Lung (tissue), 12 donors: Measurements from ENCODE around the gene PIAS1. TPM values are rescaled to one million over a fixed set of nuclear protein-coding genes. Genes with fewer than 3 reads are reported as not detected.

Source experiments
- ATAC-seq: fragments of 200-7000 bp; cut with Tn5 transposase; one replicate; pipeline ENCODE4 v1.9.1; 2020; ENCODE audit warnings: moderate number of reproducible peaks; ENCODE audit not compliant: insufficient read depth, low FRiP score
- DNase-seq, 3 donors: peaks; one replicate each; pipeline ENCODE4 v3.0.0-alpha.2; 2013 to 2017
- H3K27ac ChIP-seq, 2 donors: one replicate each; pipeline ENCODE4 v1.5.1; 2013; ENCODE audit warnings: mild to moderate bottlenecking in 2 of 2, moderate library complexity in 2 of 2, control low read depth in 1 of 2, inconsistent platforms in 1 of 2, low read depth in 1 of 2, low read length in 1 of 2
- H3K27me3 ChIP-seq, 3 donors: one replicate each; pipeline ENCODE4 v1.5.1; 2013; ENCODE audit warnings: low read length in 2 of 3; ENCODE audit not compliant: control insufficient read depth in 3 of 3, insufficient read depth in 3 of 3
- H3K36me3 ChIP-seq, 4 donors: one replicate each; pipeline ENCODE4 v1.5.1; 2013; ENCODE audit warnings: low read length in 4 of 4, mild to moderate bottlenecking in 1 of 4, moderate library complexity in 1 of 4; ENCODE audit not compliant: control insufficient read depth in 4 of 4, insufficient read depth in 4 of 4
- H3K4me1 ChIP-seq, 5 donors: one replicate each; pipeline ENCODE4 v1.5.1; 2013; ENCODE audit warnings: low read length in 5 of 5, mild to moderate bottlenecking in 2 of 5, moderate library complexity in 1 of 5; ENCODE audit not compliant: control insufficient read depth in 5 of 5, insufficient read depth in 5 of 5
- H3K4me3 ChIP-seq: one replicate; pipeline ENCODE4 v1.5.1; 2013; ENCODE audit warnings: mild to moderate bottlenecking, control low read depth, moderate library complexity
- H3K9ac ChIP-seq, 2 donors: one replicate each; pipeline ENCODE4 v1.5.1; 2013; ENCODE audit warnings: low read length in 2 of 2, control low read depth in 1 of 2; ENCODE audit not compliant: insufficient read depth in 1 of 2
- H3K9me3 ChIP-seq, 4 donors: one replicate each; pipeline ENCODE4 v1.5.1; 2013; ENCODE audit warnings: low read length in 3 of 4, mild to moderate bottlenecking in 1 of 4, moderate library complexity in 1 of 4; ENCODE audit not compliant: control insufficient read depth in 4 of 4, insufficient read depth in 3 of 4
- CTCF ChIP-seq: IDR thresholded peaks from 2 replicates; pipeline ENCODE4 v1.5.1; 2012; ENCODE audit warnings: mild to moderate bottlenecking; ENCODE audit errors: control extremely low read depth, extremely low read depth
- WGBS, 2 donors: extraction: QIAGEN DNeasy Blood & Tissue Kit; methylation state at CpG; one replicate each; pipeline ENCODE4 v1.1.7; 2013; 5-methylcytosine and 5-hydroxymethylcytosine counted together
- polyA plus RNA-seq, 2 donors: library from polyadenylated mRNA; stranded (reverse); fragments of 200-250 nt; gene quantifications; one replicate each; pipeline ENCODE4 v1.2.1, GENCODE V29; 2013
- total RNA-seq, 2 donors: library from RNA; depleted of rRNA in 1 of 2; stranded (reverse); fragments of >200 nt in 1 of 2; gene quantifications; one replicate each; pipeline ENCODE4 v1.2.1, GENCODE V29; 2014 to 2021
- donor health status: control.
- donor health status: control.
- donor health status: Bipolar disorder and iron deficiency.
- donor health status: healthy.
- donor health status: DM: yes; HTN: yes; CAD: no.

The PIAS1 gene
- total and polyA plus RNA-seq, 4 donors: 14.6 to 157 (median 30.4) TPM

- 45 to 64% methylated on average over 1 of the region's 1 CpG for WGBS, 2 donors
- Histone ChIP-seq H3K27me3 (no peaks in the 10 kb centered on the region), H3K4me3 (no peak overlapping the region), H3K4me1 (no peaks in the 10 kb centered on the region), H3K9ac (no peak overlapping the region), H3K36me3 (peaks cover 4 to 28% (median 18%) of the 10 kb centered on the region in 4 donors), H3K9me3 (peaks cover 0 to 2% (median 0%) of the 10 kb centered on the region in 4 donors), H3K27ac (no peak overlapping the region)
- ATAC-seq: no peak
- no peak for DNase-seq
- no peak for TF ChIP-seq CTCF
Measured at GRCh38 chr15:68157074-68157473, 103.0 kb downstream of the PIAS1 start.

DNA sequence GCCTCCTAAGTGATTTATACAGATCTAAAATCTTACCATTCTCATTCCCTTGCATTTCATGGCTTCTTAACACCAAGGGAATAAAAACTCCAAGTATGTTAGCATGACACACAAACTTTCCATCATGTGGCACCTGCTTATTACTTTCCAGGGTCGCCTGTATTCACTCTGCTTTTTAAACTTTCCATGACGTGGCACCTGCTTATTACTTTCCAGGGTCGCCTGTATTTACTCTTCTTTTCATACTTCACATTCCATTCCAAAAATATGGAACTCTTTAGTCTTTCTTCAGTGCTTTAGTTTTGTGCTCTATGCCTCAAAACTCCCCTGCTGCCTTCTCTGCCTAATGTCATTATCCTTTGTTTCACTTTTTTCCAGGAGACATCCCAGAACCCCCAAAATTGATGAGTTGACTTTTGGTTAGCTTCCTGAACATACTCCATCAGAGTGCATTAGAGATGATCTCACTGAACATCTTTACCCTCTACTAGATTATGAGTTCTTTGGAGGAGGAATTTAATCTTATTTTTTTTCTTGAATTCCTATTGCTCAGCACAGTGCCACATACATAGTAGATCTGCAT lies 104.0 kb downstream of the PIAS1 start:
- 57 to 75% methylated on average over 3 of the region's 3 CpGs for WGBS, 2 donors
- Histone ChIP-seq H3K27ac (no peak overlapping the region), H3K36me3 (peaks cover 5 to 30% (median 20%) of the 10 kb centered on the region in 4 donors), H3K4me3 (no peak overlapping the region), H3K27me3 (no peaks in the 10 kb centered on the region), H3K9me3 (peaks cover 0 to 3% (median 0%) of the 10 kb centered on the region in 4 donors), H3K9ac (no peak overlapping the region), H3K4me1 (no peaks in the 10 kb centered on the region)
- no peak for TF ChIP-seq CTCF
- ATAC-seq (no peak), DNase-seq (peak in 2 of 3 donors; percentile 13 to 31)

- ATAC-seq: no peak
Measured at GRCh38 chr15:68163191-68163590, 109.1 kb downstream of the PIAS1 start.

More at GRCh38 chr15:68163191-68163590, 109.1 kb downstream of the PIAS1 start:
- Histone ChIP-seq H3K9me3 (peaks cover 0 to 3% (median 0%) of the 10 kb centered on the region in 4 donors), H3K9ac (no peak overlapping the region), H3K4me3 (no peak overlapping the region), H3K36me3 (peaks cover 4 to 20% (median 12%) of the 10 kb centered on the region in 4 donors), H3K4me1 (no peaks in the 10 kb centered on the region), H3K27ac (no peak overlapping the region), H3K27me3 (no peaks in the 10 kb centered on the region)
- TF ChIP-seq CTCF: no peak
- no peak for DNase-seq
